T-helper 2 cell (primary cell): ENCODE measurements around the gene HOXC10.
A peak's percentile ranks its signal among the peaks of the same experiment; 100 is the strongest.

Experiments
- DNase-seq, 5 experiments: peaks; one replicate each; pipeline versions ENCODE4 v3.0.0 to v3.0.0-alpha.2; 2012 to 2022
- total RNA-seq, 2 donors: gene quantifications; one replicate each; lab custom pipeline; 2026; lab: John Stamatoyannopoulos, UW

HOXC10 gene
- total RNA-seq = 0 reads per million in 2 donors

GRCh38 chr12:53984901-53985691 lies at the start of gene HOXC10:
Gene HOXC10 (plus strand): TSS chr12:53985146. CDS start chr12:53985260, 114 bp downstream.
- DNase-seq = peak; percentile 39 to 87 (median 62)

- DNase-seq = no peak
These were observed 49.3 kb upstream of the HOXC10 start for GRCh38 chr12:53935383-53936341.

DNA sequence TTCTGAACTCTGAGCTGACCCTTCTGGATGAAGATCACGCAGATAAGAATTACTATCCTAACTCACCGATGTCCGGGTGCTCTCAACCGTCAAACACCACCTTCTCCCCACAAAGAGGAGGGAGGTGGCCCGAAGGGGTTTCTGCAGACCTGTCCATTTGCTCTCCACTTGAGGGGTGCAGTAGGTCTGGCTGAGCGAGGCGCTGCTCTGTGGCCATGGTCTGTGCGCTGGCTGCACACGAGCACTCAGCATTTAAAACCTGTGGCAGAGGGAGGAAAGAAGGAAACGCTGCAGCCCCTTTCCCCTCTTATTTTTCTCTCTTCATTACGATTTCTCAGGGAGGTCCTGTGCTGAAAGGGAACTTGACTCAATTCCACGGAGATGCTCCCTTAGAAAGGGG lies 47.8 kb upstream of the HOXC10 start:
- no peak for DNase-seq

DNA sequence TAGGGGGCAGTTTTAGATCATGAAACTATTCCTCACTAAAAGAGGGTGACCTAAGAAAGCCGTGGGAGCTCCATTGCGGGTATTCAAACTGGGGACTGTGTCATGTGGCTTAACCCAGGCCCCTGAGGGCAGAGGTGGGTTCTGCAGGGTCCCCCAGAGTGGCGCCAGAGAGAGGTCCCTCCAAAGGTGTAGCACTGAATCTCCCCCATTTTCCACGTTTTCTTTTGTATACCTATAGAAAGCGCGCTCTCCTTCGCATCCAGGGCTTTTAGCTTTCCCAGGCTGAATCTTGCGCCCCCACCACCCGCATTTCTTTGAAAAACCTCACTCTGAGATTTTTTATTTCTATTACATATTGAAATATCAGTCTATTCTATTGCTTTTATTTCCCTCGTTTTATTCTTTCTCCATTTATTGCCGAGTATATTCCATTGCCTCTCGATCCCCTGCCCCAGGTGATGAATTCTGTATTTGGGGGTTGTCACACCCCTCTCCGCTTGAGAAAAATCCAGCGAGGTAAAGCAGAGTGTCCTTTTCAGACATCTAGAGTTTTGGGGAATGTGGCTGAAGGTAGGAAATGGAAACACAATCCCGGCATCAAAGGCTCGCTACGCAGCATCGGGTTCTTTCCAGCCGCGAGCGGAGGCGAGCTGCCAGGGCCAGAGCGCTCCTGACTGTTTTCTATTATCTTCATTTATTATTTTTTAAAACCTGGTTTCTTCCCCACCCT lies 47.2 kb upstream of the HOXC10 start:
- no peak for DNase-seq

- peak in 1 of 5 experiments; percentile 40 for DNase-seq
These were observed 46.4 kb upstream of the HOXC10 start, which contains the start of gene HOXC13 for GRCh38 chr12:53938326-53939140. Gene HOXC13 (plus strand): TSS chr12:53938831. CDS start chr12:53938907, 76 bp downstream.

DNA sequence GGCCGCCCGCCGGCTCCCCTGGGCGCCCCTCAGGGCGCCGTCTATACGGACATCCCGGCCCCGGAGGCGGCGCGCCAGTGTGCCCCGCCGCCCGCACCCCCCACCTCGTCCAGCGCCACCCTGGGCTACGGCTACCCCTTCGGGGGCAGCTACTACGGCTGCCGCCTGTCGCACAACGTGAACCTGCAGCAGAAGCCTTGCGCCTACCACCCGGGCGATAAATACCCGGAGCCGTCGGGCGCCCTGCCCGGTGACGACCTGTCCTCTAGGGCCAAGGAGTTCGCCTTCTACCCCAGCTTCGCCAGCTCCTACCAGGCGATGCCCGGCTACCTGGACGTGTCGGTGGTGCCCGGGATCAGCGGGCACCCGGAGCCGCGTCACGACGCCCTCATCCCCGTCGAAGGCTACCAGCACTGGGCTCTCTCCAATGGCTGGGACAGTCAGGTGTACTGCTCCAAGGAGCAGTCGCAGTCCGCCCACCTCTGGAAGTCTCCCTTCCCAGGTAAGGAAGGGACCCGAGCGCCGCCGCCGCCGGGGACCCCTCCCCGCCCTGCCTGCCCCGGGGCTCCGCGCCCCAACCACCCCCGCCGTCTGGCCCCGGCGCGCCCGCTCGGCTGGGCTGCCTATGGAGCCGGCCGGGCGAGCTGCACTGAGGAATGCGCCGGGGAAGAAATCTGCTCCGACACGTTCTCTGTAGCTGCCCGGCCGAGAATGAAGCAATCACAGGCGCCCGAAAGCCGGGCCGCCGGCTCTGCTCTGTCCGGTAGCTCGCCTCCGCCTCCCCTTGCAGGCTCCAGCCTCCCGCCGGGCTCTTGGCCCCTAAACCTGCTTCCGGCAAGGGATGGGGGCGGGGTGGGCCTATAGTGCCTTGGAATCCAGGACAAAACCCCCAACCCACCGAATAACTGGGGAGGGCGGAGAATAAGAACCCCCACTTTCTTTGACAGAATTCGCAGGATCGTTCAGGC lies 45.5 kb upstream of the HOXC10 start:
- no peak for DNase-seq

DNA sequence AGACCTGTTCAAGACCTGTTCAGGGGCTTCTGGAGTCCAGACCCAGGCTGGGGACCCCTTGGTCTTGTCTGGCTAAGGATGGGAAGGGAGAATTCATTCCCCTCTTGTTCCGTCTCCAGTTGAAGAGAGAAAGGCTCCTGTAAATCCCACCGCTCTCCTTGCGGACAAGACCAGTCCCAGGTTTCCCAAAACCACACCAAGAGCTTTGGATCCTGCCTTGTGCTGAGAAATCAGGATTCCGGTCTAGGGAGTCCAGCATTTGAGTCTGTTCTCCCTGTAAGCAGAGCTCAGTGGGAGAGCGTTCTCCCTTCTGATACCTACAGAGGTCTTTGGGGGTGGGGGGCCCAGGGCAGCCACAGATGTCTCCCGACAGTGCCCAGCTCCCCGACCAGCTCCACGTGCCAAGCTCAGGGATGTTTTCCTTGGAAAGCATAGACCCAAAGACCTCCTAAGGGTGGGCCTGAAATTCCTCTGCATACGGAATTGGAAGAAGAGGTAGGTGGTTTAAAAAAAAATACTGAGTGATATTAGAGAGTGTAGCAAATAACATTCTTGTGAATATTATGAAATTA lies 44.4 kb upstream of the HOXC10 start:
- no peak for DNase-seq

- no peak for DNase-seq
These were observed 43.8 kb upstream of the HOXC10 start for GRCh38 chr12:53941187-53941586.

- DNase-seq = peak in 1 of 5 experiments; percentile 30
These were observed 43.2 kb upstream of the HOXC10 start for GRCh38 chr12:53941750-53942149.

GRCh38 chr12:53942467-53942997 lies 42.4 kb upstream of the HOXC10 start:
- no peak for DNase-seq

GRCh38 chr12:53944209-53944608 lies 40.7 kb upstream of the HOXC10 start:
- no peak for DNase-seq

DNA sequence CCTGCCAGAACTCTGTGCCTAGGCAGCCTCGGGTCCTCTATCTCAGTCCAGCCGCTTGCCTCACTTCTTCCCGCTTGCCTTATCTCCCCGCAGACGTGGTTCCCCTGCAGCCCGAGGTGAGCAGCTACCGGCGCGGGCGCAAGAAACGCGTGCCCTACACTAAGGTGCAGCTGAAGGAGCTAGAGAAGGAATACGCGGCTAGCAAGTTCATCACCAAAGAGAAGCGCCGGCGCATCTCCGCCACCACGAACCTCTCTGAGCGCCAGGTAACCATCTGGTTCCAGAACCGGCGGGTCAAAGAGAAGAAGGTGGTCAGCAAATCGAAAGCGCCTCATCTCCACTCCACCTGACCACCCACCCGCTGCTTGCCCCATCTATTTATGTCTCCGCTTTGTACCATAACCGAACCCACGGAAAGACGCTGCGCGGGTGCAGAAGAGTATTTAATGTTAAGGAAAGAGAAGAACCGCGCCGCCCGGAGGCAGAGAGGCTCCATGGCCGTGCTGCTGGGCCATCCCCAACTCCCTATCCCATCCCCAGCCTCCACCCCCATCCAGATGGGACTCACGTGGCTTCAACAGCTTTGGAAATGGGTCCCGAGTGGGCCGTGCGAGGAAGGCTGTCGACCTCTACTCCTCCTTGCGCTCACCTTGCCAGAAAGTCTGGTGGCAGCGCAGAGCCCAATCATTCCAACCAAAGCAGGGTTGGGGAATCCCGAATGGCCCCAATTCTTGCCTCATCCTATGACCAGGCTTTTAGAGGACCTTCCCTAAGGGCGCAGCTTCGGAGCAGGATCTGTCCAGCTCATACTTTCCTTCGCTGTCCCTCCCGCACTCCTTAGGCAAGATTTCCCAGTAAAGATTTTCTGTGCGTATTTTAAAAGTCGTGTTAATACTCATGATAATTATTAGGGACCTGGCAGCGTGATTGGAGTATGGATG lies 39.8 kb upstream of the HOXC10 start:
- no peak for DNase-seq

DNA sequence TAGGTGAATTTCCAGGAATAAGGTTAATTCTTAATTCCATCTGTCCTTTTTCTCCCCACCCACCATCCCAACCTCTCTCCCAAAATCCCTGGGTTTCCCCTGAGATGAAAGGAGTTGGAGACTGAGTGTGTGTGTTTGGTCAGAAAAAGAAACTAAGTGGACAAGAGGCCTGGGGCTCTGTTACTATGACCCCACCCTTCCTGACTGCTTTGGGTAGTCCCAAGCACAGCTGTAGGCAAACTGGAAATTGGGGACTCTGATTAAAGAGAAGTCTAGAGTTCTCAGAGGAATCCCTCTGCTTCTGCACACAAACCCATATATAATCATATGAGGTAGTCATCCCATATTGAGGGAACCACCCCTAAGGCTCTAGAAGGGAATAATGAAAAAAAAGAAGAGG lies 37.2 kb upstream of the HOXC10 start:
- no peak for DNase-seq

DNA sequence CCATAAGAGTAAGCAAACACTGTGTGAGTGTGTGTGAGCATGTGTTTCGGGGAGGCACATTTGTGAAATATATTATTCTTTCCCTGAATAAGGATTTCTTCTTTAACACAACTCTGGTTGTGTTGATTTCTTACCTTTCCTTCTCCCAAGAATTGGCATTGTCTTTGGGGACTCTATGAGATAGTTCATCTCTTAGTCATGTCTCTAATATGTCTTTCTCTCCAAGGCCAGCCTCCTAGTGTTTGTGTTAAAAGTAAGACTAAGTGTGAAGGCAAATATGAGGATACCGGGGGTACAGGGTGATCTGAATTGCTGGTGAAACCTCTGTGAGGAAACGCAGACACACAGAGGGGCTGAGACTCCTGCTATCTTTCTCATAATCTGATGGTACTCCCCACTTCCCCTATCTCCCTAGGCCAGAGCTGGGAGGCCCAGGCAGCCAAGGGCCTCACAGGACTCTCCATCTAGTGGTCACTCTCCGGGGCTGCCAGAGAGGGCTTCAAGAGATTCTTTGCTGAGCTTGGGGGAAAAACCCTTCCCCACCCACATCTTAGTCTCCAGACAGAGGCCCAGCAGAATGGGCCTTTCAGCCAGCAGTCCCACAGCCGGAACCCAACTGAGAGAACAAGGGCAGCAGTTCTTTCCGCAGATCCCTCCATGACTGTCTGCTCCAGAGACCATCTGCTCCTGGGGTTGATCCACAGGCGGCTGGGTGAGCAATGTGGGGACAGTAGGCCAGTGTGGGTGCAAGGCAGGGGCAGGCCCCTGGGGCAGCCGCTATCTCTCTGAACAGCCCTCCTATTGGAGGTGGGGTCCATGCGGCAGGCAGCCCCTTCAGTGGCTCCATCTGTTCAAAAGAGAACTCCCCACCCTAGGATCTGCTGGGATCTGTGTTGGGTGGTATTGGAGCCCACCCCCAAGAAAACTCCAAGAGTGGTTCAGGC lies 36.0 kb upstream of the HOXC10 start:
- no peak for DNase-seq

GRCh38 chr12:53949631-53950436 lies 35.1 kb upstream of the HOXC10 start:
- DNase-seq = no peak

DNA sequence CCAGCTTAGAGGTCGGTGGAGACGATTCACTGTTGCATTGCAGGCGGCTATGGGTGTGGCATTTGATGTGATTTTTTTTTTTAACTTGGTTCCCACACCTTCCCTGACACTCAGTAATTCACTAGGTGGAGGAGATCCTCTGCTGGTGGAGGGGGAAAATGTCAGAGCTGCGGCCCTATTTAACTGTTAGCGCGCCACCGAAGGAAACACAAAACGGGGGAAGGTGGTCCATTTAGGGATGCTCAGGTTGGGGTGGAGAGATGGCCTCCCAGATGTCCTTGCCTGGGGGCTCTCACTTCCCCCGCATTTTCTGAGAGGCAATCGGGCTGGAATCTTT lies 34.5 kb upstream of the HOXC10 start:
- no peak for DNase-seq
